HepG2 (cell line): Measurements from ENCODE around the gene PDE3B. TPM values are rescaled to one million over a fixed set of nuclear protein-coding genes. Genes with fewer than 3 reads are reported as not detected.

ENCODE experiments used
- ARNTL ChIP-seq: sonication (generic); formaldehyde crosslinking; IDR thresholded peaks from 2 replicates; pipeline ENCODE4 v1.4.0; 2020; ENCODE audit warnings: mild to moderate bottlenecking, missing genetic modification reagents
- ASH2L ChIP-seq: fragments of 300-600, 200-600 bp; sonication (generic); IDR thresholded peaks from 2 replicates; pipeline ENCODE4 v1.7.0; 2017; ENCODE audit warnings: low read depth, mild to moderate bottlenecking, moderate library complexity, mixed read lengths, low read length; ENCODE audit not compliant: insufficient read length
- ETV6 ChIP-seq: sonication (generic); formaldehyde crosslinking; conservative IDR thresholded peaks from 2 replicates; pipeline ENCODE4 v1.4.0; 2020; ENCODE audit warnings: missing genetic modification reagents
- KLF15 ChIP-seq: sonication (generic); formaldehyde crosslinking; IDR thresholded peaks from 2 replicates; pipeline ENCODE4 v1.8.1; 2023; ENCODE audit warnings: borderline replicate concordance, mild to moderate bottlenecking, inconsistent platforms, missing genetic modification reagents, mixed read lengths
- NCOR1 ChIP-seq: fragments of 200-600 bp; sonication (generic); IDR thresholded peaks from 2 replicates; pipeline ENCODE4 v1.7.0; 2017; ENCODE audit warnings: antibody characterized with exemption, low read length, borderline replicate concordance
- POLR2A ChIP-seq, 2 experiments: IDR thresholded peaks; 2 replicates each; pipeline ENCODE4 v1.6.1; 2011; ENCODE audit warnings: low read depth in 2 of 2, low read length in 2 of 2, mild to moderate bottlenecking in 1 of 2, moderate library complexity in 1 of 2; ENCODE audit not compliant: insufficient read depth in 1 of 2
- RARG ChIP-seq: sonication (generic); formaldehyde crosslinking; IDR thresholded peaks from 2 replicates; pipeline ENCODE4 v1.4.0; 2020; ENCODE audit warnings: low read depth, mild to moderate bottlenecking, missing genetic modification reagents
- RNF2 ChIP-seq: fragments of 450-650 bp; conservative IDR thresholded peaks from 2 replicates; pipeline ENCODE4 v1.6.1; 2016; ENCODE audit warnings: low read depth
- SRY ChIP-seq: sonication (generic); formaldehyde crosslinking; IDR thresholded peaks from 2 replicates; pipeline ENCODE4 v1.8.0; 2022; ENCODE audit warnings: mild to moderate bottlenecking, missing genetic modification reagents
- SYNCRIP ChIP-seq: fragments of 200-400 bp; formaldehyde crosslinking; IDR thresholded peaks from 2 replicates; pipeline ENCODE4 v1.6.1; 2018; ENCODE audit warnings: mild to moderate bottlenecking, low read depth, low read length; ENCODE audit not compliant: insufficient read depth
- TOE1 ChIP-seq: sonication (generic); formaldehyde crosslinking; IDR thresholded peaks from 2 replicates; pipeline ENCODE4 v1.4.0; 2020; ENCODE audit warnings: mild to moderate bottlenecking, missing genetic modification reagents
- YEATS2 ChIP-seq: sonication (generic); formaldehyde crosslinking; IDR thresholded peaks from 2 replicates; pipeline ENCODE4 v1.4.0; 2020; ENCODE audit warnings: missing genetic modification reagents, borderline replicate concordance
- ZNF24 ChIP-seq: fragments of 450-650 bp; IDR thresholded peaks from 2 replicates; pipeline ENCODE4 v1.6.1; 2017; ENCODE audit warnings: antibody characterized with exemption, mild to moderate bottlenecking
- ZNF263 ChIP-seq: sonication (generic); formaldehyde crosslinking; IDR thresholded peaks from 2 replicates; pipeline ENCODE4 v1.4.0; 2020; ENCODE audit warnings: missing genetic modification reagents
- ZNF367 ChIP-seq: sonication (generic); formaldehyde crosslinking; IDR thresholded peaks from 2 replicates; pipeline ENCODE4 v1.4.0; 2020; ENCODE audit warnings: missing genetic modification reagents, borderline replicate concordance
- ZNF430 ChIP-seq: sonication (generic); formaldehyde crosslinking; IDR thresholded peaks from 2 replicates; pipeline ENCODE4 v1.9.0; 2021; ENCODE audit warnings: mild to moderate bottlenecking, missing genetic modification reagents
- ZNF557 ChIP-seq: sonication (generic); formaldehyde crosslinking; IDR thresholded peaks from 2 replicates; pipeline ENCODE4 v1.4.0; 2020; ENCODE audit warnings: missing genetic modification reagents
- ZNF629 ChIP-seq: sonication (generic); formaldehyde crosslinking; conservative IDR thresholded peaks from 2 replicates; pipeline ENCODE4 v1.5.0; 2020; ENCODE audit warnings: missing genetic modification reagents
- ZNF792 ChIP-seq: IDR thresholded peaks from 2 replicates; pipeline ENCODE4 v1.6.1; 2016
- ZNF883 ChIP-seq: sonication (generic); formaldehyde crosslinking; IDR thresholded peaks from 2 replicates; pipeline ENCODE4 v1.5.1; 2020; ENCODE audit warnings: mild to moderate bottlenecking, missing genetic modification reagents; ENCODE audit errors: not compliant biosample characterization
- polyA plus RNA-seq, 8 experiments: library from polyadenylated mRNA; depleted of rRNA in 3 of 8; stranded (reverse) in 7 of 8; unstranded in 1 of 8; fragments of >200 nt; fragmentation: Illumina TruSeq in 4 of 8; extraction: Trizol in 4 of 8; gene quantifications; 2 replicates each; pipeline versions ENCODE4 v1.2.1 to v1.2.3, GENCODE V29; 2011 to 2016; ENCODE audit warnings: low read depth in 4 of 8, missing spikeins in 1 of 8, mixed read lengths in 1 of 8; ENCODE audit not compliant: insufficient read depth in 1 of 8
- total RNA-seq, 5 experiments: library from RNA; depleted of rRNA; stranded (reverse); fragments of >200 nt; fragmentation: Illumina TruSeq; extraction: Trizol; gene quantifications; 2 replicates each; pipeline ENCODE4 v1.2.3, GENCODE V29; 2016; ENCODE audit warnings: low read depth in 1 of 5
- TF ChIP-seq, protein P1 (sequence below): sonication (generic); formaldehyde crosslinking; IDR thresholded peaks from 2 replicates; pipeline ENCODE4 v1.5.0; 2020; ENCODE audit warnings: mild to moderate bottlenecking, missing genetic modification reagents, moderate library complexity
- TF ChIP-seq, protein P2 (sequence below): fragments of 450-650 bp; IDR thresholded peaks from 2 replicates; pipeline ENCODE4 v1.6.1; 2017
- TF ChIP-seq, protein P3 (sequence below): sonication (generic); formaldehyde crosslinking; IDR thresholded peaks from 2 replicates; pipeline ENCODE4 v1.9.0; 2021; ENCODE audit warnings: missing genetic modification reagents, borderline replicate concordance
- TF ChIP-seq, protein P4 (sequence below), 2 experiments: sonication (generic) in 1 of 2; formaldehyde crosslinking in 1 of 2; IDR thresholded peaks; 2 replicates each; pipeline versions ENCODE4 v1.4.0 to v1.6.1; 2018 to 2020; ENCODE audit warnings: missing genetic modification reagents in 2 of 2, borderline replicate concordance in 1 of 2, low read depth in 1 of 2, mild to moderate bottlenecking in 1 of 2, missing biosample characterization in 1 of 2

The PDE3B gene
- total and polyA plus RNA-seq, 2 of the 13 experiments (the other 11 are each of a cell fraction or from before 2014, with no cell fraction given) = 14.1 to 26.5 TPM

DNA sequence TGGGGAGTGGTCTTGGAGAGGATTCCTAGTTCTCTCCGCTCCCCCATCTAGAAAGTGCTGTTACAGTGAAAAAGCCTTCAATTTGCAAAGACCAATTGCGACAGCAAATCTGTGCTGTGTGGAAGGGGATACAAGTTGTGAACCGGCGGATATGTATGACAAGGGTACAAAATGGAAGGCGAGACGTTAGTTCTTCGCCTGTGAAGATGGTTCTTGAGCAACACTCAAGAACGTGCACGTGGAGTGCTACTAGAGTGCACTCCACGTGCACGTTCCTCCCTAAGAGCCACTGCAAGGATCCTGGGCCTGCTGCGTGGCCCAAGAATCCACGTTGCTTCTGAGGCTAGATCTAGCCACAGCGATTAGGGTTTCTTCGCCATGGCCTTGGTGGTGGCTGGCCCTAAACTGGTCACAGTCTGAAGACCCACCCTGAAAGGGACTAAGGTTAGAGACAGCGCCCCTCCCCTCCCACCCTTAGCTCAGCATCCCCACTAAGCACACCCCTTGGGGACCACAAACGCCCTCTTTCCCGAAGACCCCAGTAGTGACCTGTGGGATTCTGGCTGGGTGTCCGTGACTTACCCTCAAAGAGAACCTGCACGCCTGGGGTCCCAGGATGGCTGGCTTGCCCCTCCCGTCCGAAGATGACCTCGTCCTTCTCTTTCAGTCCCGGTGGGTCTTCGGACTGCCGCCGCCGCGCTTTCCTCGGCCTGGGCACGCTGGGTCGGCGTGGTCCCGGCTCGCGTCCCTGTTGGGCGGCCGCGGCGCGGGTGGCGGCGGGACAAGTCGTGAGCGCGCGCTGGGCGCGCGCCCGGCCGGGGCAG lies 519 bp upstream of the PDE3B start (continued):
- TF ChIP-seq, protein P1, sequence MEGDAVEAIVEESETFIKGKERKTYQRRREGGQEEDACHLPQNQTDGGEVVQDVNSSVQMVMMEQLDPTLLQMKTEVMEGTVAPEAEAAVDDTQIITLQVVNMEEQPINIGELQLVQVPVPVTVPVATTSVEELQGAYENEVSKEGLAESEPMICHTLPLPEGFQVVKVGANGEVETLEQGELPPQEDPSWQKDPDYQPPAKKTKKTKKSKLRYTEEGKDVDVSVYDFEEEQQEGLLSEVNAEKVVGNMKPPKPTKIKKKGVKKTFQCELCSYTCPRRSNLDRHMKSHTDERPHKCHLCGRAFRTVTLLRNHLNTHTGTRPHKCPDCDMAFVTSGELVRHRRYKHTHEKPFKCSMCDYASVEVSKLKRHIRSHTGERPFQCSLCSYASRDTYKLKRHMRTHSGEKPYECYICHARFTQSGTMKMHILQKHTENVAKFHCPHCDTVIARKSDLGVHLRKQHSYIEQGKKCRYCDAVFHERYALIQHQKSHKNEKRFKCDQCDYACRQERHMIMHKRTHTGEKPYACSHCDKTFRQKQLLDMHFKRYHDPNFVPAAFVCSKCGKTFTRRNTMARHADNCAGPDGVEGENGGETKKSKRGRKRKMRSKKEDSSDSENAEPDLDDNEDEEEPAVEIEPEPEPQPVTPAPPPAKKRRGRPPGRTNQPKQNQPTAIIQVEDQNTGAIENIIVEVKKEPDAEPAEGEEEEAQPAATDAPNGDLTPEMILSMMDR (CRISPR knock-in tag) = no peak
- TF ChIP-seq ZNF263 (CRISPR knock-in tag) (peak; percentile 44; the same call in 1 of the 2 replicates), SRY (CRISPR knock-in tag) (peak; percentile 84), ETV6 (CRISPR knock-in tag) (no peak), ASH2L (peak; percentile 9), ZNF792 (0 out of 2 replicates have a peak, but pooled peaks have one; percentile 23), TOE1 (CRISPR knock-in tag) (no peak), KLF15 (CRISPR knock-in tag) (peak; percentile 74; the same call in 1 of the 2 replicates), ZNF367 (CRISPR knock-in tag) (peak; percentile 16; the same call in 1 of the 2 replicates), SYNCRIP (no peak), RNF2 (peak; percentile 77), NCOR1 (no peak), ZNF557 (no peak), ZNF24 (no peak), ZNF430 (CRISPR knock-in tag) (peak; percentile 23; the same call in 1 of the 2 replicates), RARG (CRISPR knock-in tag) (no peak), ARNTL (CRISPR knock-in tag) (no peak), YEATS2 (CRISPR knock-in tag) (no peak), POLR2A (IDR thresholded peaks at IDR 0.05; ENCODE audit: insufficient read depth in 1 of 2, low read depth in 2 of 2, low read length in 2 of 2) (no peak), ZNF629 (CRISPR knock-in tag) (0 out of 2 replicates have a peak, but pooled peaks have one; percentile 16), ZNF883 (CRISPR knock-in tag) (peak; percentile 90)
- TF ChIP-seq, protein P2, sequence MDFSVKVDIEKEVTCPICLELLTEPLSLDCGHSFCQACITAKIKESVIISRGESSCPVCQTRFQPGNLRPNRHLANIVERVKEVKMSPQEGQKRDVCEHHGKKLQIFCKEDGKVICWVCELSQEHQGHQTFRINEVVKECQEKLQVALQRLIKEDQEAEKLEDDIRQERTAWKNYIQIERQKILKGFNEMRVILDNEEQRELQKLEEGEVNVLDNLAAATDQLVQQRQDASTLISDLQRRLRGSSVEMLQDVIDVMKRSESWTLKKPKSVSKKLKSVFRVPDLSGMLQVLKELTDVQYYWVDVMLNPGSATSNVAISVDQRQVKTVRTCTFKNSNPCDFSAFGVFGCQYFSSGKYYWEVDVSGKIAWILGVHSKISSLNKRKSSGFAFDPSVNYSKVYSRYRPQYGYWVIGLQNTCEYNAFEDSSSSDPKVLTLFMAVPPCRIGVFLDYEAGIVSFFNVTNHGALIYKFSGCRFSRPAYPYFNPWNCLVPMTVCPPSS = no peak
- TF ChIP-seq, protein P3, sequence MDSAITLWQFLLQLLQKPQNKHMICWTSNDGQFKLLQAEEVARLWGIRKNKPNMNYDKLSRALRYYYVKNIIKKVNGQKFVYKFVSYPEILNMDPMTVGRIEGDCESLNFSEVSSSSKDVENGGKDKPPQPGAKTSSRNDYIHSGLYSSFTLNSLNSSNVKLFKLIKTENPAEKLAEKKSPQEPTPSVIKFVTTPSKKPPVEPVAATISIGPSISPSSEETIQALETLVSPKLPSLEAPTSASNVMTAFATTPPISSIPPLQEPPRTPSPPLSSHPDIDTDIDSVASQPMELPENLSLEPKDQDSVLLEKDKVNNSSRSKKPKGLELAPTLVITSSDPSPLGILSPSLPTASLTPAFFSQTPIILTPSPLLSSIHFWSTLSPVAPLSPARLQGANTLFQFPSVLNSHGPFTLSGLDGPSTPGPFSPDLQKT = peak; percentile 25; the same call in 1 of the 2 replicates
- TF ChIP-seq, protein P4, sequence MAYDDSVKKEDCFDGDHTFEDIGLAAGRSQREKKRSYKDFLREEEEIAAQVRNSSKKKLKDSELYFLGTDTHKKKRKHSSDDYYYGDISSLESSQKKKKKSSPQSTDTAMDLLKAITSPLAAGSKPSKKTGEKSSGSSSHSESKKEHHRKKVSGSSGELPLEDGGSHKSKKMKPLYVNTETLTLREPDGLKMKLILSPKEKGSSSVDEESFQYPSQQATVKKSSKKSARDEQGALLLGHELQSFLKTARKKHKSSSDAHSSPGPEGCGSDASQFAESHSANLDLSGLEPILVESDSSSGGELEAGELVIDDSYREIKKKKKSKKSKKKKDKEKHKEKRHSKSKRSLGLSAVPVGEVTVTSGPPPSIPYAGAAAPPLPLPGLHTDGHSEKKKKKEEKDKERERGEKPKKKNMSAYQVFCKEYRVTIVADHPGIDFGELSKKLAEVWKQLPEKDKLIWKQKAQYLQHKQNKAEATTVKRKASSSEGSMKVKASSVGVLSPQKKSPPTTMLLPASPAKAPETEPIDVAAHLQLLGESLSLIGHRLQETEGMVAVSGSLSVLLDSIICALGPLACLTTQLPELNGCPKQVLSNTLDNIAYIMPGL (CRISPR knock-in tag; IDR thresholded peaks at IDR 0.05; ENCODE audit: borderline replicate concordance in 1 of 2, low read depth in 1 of 2) = no peak
